Measurements from ENCODE around the gene AGFG1.
A peak's percentile ranks its signal among the peaks of the same experiment; 100 is the strongest.

The AGFG1 gene

GRCh38 chr2:227439214-227439613, 32.7 kb upstream of the AGFG1 start:
- DNase-seq (ENCODE audit: low read depth), result no peak
- in situ Hi-C loops (cut with HindIII; ENCODE audit: low sequenced_read_pairs), result no loop called here
- TF ChIP-seq CTCF (IDR thresholded peaks at IDR 0.05; ENCODE audit: low read depth, low read length, missing control alignments), result no peak
- H3K4me3 ChIP-seq (ENCODE audit: low read depth, low read length), result no peak overlapping the region

GRCh38 chr2:227442639-227443038, 29.3 kb upstream of the AGFG1 start:
- in situ Hi-C loops (cut with HindIII; ENCODE audit: low sequenced_read_pairs), result no loop called here
- TF ChIP-seq CTCF (IDR thresholded peaks at IDR 0.05; ENCODE audit: low read depth, low read length, missing control alignments), result no peak
- H3K4me3 ChIP-seq (ENCODE audit: low read depth, low read length), result no peak overlapping the region
- no peak for DNase-seq (ENCODE audit: low read depth)

DNA sequence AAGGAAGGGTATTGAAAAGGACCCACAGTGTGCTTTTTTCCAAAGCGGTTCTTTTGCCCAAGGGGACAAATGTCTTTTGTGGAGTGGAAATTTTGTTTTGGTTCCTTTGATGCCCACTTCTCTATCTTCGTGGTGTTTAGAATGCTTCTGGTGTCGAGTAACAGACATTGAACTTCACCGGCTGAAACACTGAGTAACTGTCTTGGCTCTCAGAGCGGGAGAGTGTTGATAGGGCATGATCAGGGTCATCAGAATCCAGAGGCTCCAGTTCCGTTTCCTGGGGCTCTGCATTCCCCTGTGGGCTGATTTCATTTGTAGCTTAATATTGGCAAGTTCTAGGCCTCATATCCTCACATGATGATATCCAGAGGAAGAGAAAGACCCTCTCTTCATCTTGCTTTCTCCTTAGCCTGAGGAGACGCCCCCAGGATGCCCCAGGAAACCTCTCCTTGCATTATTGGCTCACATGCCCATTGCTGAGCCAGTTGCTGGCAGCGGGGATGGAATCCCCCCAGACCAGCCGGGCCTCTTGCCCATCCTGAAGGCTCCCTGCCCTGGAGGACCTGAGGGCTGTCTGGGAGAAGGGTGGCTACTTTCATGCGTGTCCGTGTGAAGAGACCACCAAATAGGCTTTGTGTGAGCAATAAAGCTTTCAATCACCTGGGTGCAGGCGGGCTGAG, 27.9 kb upstream of the AGFG1 start:
- H3K4me3 ChIP-seq (ENCODE audit: low read depth, low read length), result no peak overlapping the region
- DNase-seq (ENCODE audit: low read depth), result no peak
- in situ Hi-C loops (cut with HindIII; ENCODE audit: low sequenced_read_pairs), result no loop called here
- no peak for TF ChIP-seq CTCF (IDR thresholded peaks at IDR 0.05; ENCODE audit: low read depth, low read length, missing control alignments)

DNA sequence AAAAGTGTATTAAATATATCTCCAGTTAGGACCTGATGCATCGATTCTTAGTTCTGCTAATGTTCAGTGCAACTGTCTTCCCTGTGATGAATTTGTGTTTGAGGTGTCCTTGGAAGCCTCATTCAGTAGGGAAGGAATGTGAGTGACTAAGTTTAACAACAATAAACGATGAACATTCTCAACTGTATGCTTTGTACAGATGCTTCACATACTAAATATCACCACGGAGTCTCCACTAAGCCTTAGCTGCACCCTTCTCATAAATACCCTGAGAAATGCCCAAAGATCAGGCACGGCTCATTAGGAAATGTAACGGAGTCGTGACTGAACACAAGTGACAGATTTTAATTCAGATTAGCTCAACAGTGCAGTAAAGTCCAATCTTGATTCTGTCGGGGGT, 24.4 kb upstream of the AGFG1 start:
- H3K4me3 ChIP-seq (ENCODE audit: low read depth, low read length), result no peak overlapping the region
- in situ Hi-C loops (cut with HindIII; ENCODE audit: low sequenced_read_pairs), result no loop called here
- no peak for TF ChIP-seq CTCF (IDR thresholded peaks at IDR 0.05; ENCODE audit: low read depth, low read length, missing control alignments)
- peak; percentile 46 for DNase-seq (ENCODE audit: low read depth)

- DNase-seq (ENCODE audit: low read depth), result no peak
- TF ChIP-seq CTCF (IDR thresholded peaks at IDR 0.05; ENCODE audit: low read depth, low read length, missing control alignments), result no peak
- in situ Hi-C loops (cut with HindIII; ENCODE audit: low sequenced_read_pairs), result no loop called here
- no peak overlapping the region for H3K4me3 ChIP-seq (ENCODE audit: low read depth, low read length)
These were observed 21.6 kb upstream of the AGFG1 start for GRCh38 chr2:227450311-227450841.

DNA sequence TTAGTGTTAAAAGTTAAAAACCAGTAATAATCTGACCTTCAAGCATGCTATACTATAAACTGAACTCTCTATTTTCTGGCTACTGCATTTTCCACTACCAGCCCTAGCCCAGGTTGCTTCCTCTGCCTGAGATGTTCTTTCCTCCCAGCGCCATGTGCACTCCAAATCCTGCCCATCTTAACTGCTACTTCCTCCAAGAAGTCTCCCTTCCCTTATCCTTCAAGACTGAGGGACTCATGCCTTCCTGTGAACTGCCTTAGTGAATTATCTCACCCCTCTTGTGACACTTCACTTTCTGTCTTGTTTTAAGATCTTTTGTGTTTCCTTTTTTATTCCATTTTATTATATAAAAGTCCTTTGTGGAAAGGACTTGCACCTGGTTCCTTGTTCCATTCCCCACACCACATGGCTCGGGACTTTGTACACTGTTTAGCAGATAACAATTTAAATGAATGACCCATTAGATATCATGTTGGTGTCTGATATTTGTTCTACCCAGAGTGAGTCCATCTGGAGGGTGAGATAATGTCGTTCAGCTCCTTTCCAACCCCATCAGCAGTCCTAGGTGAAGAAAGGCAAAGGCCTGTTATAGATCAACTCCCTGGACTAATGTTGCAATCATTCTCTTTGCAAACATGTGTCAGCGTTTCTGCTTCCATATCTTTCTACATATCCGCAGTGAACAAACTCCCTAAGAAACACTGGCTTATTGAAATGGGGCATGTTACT, 20.9 kb upstream of the AGFG1 start:
- in situ Hi-C loops (cut with HindIII; ENCODE audit: low sequenced_read_pairs), result no loop called here
- no peak for TF ChIP-seq CTCF (IDR thresholded peaks at IDR 0.05; ENCODE audit: low read depth, low read length, missing control alignments)

More for the DNA sequence above, 20.9 kb upstream of the AGFG1 start:
- no peak overlapping the region for H3K4me3 ChIP-seq (ENCODE audit: low read depth, low read length)
- DNase-seq (ENCODE audit: low read depth), result no peak

Measured in astrocyte of the cerebellum (primary cell).